Spleen (tissue), 7 donors: ENCODE data around the gene PTPRA.
"Not testable (repeated sequence)": the region's sequence is repeated elsewhere in the genome, so short reads cannot be mapped to it uniquely, and the experiment has no call there.

Source experiments
- CTCF ChIP-seq, 11 experiments: fragments of 200-600 bp in 7 of 11; fragments of 450-650 bp in 4 of 11; sonication (generic) in 4 of 11; IDR thresholded peaks in 8 of 11; conservative IDR thresholded peaks in 3 of 11; 1 replicate in 7 of 11; 2 replicates in 4 of 11; pipeline versions ENCODE4 v1.4.0 to v1.8.0; 2016 to 2021; ENCODE audit warnings: antibody characterized with exemption in 11 of 11, inconsistent platforms in 4 of 11, mild to moderate bottlenecking in 1 of 11
- POLR2A ChIP-seq, 3 donors: fragments of 450-650 bp; IDR thresholded peaks; one replicate each; pipeline ENCODE4 v1.5.1; 2017; ENCODE audit warnings: antibody characterized with exemption in 3 of 3, mild to moderate bottlenecking in 1 of 3
- POLR2AphosphoS5 ChIP-seq, 3 donors: sonication (generic); formaldehyde crosslinking; IDR thresholded peaks; one replicate each; pipeline ENCODE4 v1.5.1; 2017; ENCODE audit warnings: antibody characterized with exemption in 3 of 3
- donor health status: DM: no; HTN: no; CAD: no; lungs with moderate emphysema.
- donor health status: DM: no; HTN: no; CAD: no.
- donor health status: DM: no; HTN: no; CAD: no.

GRCh38 chr20:3015302-3015701, 142.0 kb downstream of the PTPRA start:
- TF ChIP-seq CTCF (IDR thresholded peaks at IDR 0.05 in 8 of 11, conservative IDR thresholded peaks at IDR 0.05 in 3 of 11); POLR2A (IDR thresholded peaks at IDR 0.05); POLR2AphosphoS5 (IDR thresholded peaks at IDR 0.05): not testable (repeated sequence)
